Measurements from ENCODE around the gene NEFH.
A peak's percentile ranks its signal among the peaks of the same experiment; 100 is the strongest.

NEFH gene

DNA sequence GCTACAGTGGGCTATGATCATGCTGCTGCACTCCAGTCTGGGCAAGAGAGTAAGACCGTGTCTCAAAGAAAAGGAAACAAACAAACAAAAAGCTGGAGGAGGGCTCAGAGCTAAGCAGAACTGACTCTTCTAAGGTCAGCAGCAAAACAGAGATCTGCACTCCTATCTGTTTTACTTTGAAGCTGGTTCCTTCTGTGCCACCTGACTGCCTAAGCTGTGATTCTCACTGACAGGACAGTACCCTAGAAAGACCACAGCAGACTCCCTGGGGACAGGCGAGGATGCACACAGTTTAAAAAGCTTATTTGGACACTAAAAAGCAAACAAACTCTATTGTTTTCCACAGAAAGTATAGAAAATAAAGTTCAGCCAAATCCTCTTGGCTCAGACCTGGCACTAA is 30.5 kb downstream of the NEFH start:
- H3K36me3 ChIP-seq = peaks cover 46% of the 10 kb centered on the region

DNA sequence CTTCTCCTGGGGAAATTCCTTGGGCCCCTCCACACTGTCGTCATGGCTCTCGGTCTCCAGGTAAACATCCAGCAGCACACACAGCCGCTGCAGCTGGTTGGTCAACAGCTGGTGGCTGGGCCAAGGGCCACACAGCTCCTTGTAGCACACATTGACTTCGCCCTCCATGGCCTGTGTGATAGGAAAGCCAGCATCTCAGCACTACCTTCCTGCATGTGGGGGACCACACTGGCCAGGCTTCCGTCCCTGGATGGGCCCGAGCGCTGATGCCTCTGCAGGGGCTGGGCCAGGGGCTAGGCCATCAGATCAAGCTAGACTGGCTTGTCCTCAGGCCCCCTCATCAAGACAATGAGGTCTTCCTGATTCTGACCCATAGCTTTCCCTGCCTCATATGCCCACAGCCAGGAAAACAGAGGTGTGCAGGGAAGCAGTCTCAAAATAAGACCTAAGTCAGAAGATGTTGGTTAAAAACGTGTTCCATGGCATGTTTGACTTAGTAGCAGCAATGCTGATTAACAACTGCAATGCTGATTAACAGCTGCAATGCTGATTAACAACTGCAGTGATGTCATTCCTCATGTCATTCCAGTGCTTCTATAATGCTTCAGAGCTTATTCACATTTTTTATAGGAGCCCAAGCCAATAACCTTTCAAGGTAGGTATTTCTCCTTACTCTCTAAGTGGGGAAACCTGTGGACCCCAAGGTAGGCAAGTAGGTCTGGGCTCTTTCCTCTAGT is 31.3 kb downstream of the NEFH start:
- no peak for TF ChIP-seq CTCF (IDR thresholded peaks at IDR 0.05; ENCODE audit: low read depth, low read length)
- Histone ChIP-seq H3K27me3 (no peaks in the 10 kb centered on the region), H3K9me3 (no peaks in the 10 kb centered on the region), H3K4me3 (ENCODE audit: low read depth, low read length) (no peak overlapping the region), H3K4me1 (no peaks in the 10 kb centered on the region), H3K36me3 (peaks cover 49% of the 10 kb centered on the region)
- DNase-seq = no peak

More for the DNA sequence above, 30.5 kb downstream of the NEFH start:
- no peaks in the 10 kb centered on the region for H3K27me3 ChIP-seq
- TF ChIP-seq CTCF (IDR thresholded peaks at IDR 0.05; ENCODE audit: low read depth, low read length) = no peak
- no peaks in the 10 kb centered on the region for H3K4me1 ChIP-seq
- H3K9me3 ChIP-seq = no peaks in the 10 kb centered on the region
- H3K4me3 ChIP-seq (ENCODE audit: low read depth, low read length) = no peak overlapping the region
- DNase-seq = no peak

DNA sequence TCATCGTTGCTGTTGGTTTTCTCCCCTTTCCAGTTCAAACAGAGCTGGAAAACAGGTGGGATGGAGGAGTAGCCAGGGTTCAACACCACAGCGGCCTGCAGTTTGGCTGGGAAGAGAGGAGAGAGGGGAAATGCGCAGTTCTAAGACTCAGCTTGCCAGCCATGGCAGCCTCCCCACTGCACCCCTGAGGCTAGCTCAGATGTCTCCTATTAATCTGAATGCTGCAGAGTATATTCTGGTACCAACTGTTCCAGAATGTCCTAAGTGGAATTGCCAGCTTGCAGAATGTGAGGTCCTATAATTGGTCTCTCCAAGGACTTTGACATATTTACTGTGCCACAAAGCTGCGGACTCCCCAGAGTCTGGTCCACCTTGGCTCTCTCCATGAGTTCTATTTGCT is 32.0 kb downstream of the NEFH start:
- DNase-seq = no peak
- Histone ChIP-seq H3K4me1 (peaks cover 2% of the 10 kb centered on the region; the same call in 1 of the 2 replicates), H3K4me3 (ENCODE audit: low read depth, low read length) (no peak overlapping the region), H3K9me3 (no peaks in the 10 kb centered on the region), H3K36me3 (peaks cover 53% of the 10 kb centered on the region), H3K27me3 (no peaks in the 10 kb centered on the region)
- TF ChIP-seq CTCF (IDR thresholded peaks at IDR 0.05; ENCODE audit: low read depth, low read length) = no peak

DNA sequence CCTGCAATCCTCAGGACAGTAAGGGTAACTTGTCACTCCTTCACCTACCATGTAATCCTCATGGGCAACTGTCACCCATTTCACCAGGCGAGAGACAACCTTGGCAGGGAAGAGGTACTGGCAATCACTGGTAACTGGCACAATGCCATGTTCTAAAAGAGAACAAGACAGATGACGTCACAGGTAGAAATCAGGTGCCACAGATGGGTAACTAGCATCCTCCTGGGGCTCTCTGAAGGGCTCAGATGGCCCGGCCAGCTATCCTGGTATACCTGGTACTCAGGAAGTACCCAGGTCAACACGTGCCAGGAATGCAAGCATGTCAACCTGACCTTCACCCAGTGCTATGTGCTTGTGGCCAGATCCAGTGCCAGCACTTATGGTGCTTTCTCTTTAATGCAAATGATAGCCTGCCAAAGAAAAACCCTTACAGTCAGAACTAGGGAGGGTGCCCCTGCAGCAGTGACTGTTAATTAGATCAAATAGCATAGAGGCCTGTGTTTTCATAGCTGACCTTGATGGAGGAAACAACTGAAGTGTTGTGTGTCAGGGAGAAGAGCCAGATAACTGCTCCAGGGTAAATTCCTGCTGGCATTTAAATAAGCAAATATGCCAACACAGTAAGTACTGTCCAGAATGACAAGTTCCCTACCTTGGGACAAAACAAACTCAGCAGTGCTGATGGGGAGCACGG is 37.3 kb downstream of the NEFH start:
- DNase-seq = peak; percentile 34
- Histone ChIP-seq H3K4me3 (ENCODE audit: low read depth, low read length) (no peak overlapping the region), H3K27me3 (no peaks in the 10 kb centered on the region), H3K36me3 (peaks cover 66% of the 10 kb centered on the region), H3K4me1 (peaks cover 10% of the 10 kb centered on the region; the same call in 1 of the 2 replicates), H3K9me3 (no peaks in the 10 kb centered on the region)
- TF ChIP-seq CTCF (IDR thresholded peaks at IDR 0.05; ENCODE audit: low read depth, low read length) = no peak

DNA sequence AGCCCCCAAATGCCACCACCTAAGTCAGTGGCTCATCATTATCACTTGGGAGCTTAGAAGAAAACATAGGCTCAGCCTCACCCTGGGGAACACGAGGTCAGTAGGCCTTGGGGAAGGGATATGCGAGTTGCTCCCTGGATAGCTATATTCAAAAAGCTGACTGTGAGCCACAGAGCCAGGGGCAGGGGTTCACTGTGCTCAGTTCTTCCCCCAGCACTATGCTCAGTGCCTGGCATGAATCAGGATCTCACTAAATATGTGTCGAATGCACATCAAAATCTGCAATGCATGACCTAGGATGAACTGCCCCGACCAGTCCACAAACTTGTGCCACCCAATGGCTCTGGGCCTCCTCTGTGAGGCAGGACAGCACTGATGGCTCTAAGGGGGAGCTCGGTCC is 38.4 kb downstream of the NEFH start:
- no peak for TF ChIP-seq CTCF (IDR thresholded peaks at IDR 0.05; ENCODE audit: low read depth, low read length)
- H3K27me3 ChIP-seq = no peaks in the 10 kb centered on the region
- H3K36me3 ChIP-seq = peaks cover 70% of the 10 kb centered on the region

DNA sequence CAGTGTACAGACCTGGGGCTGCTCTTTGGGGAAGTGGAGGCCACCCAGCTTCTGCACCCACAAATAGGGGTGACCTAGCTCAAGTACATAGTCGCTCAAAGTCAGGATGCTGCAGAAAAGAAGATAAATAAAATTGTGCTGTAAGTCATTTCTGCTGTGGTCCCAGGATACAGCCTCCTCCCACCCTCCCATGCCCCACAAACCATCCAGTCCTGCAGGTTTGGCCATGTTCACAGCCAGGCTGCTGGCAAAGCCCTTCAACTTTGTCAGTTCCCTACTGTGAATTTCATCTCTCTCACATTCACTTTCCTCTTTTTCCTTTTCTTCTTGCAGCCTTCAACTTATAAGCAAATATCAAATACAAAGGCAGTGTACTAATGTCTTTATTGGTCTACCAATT is 40.0 kb downstream of the NEFH start:
- Histone ChIP-seq H3K4me3 (ENCODE audit: low read depth, low read length) (no peak overlapping the region), H3K9me3 (no peaks in the 10 kb centered on the region), H3K4me1 (peaks cover 10% of the 10 kb centered on the region; the same call in 1 of the 2 replicates), H3K27me3 (no peaks in the 10 kb centered on the region), H3K36me3 (peaks cover 83% of the 10 kb centered on the region)
- DNase-seq = no peak
- TF ChIP-seq CTCF (IDR thresholded peaks at IDR 0.05; ENCODE audit: low read depth, low read length) = no peak

More for the DNA sequence above, 38.4 kb downstream of the NEFH start:
- H3K4me1 ChIP-seq = peaks cover 10% of the 10 kb centered on the region; the same call in 1 of the 2 replicates
- DNase-seq = no peak
- H3K9me3 ChIP-seq = no peaks in the 10 kb centered on the region
- no peak overlapping the region for H3K4me3 ChIP-seq (ENCODE audit: low read depth, low read length)
